Activated naive CD4-positive, alpha-beta T cell treated with Interleukin-2 at 50 U/mL for 16 hours (primary cell): Measurements from ENCODE around the gene TP53TG3.
"Not testable (repeated sequence)": the region's sequence is repeated elsewhere in the genome, so short reads cannot be mapped to it uniquely, and the experiment has no call there.

Experiments
- DNase-seq: peaks from one replicate; pipeline ENCODE4 v3.0.0-alpha.2; 2020

TP53TG3 gene, protein sequence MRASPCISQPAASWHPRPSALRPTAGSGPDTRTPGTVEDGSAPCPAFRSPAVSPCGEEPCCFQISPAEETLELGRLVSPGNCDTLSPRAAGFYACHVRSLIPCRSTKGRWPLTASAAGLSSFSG

DNA sequence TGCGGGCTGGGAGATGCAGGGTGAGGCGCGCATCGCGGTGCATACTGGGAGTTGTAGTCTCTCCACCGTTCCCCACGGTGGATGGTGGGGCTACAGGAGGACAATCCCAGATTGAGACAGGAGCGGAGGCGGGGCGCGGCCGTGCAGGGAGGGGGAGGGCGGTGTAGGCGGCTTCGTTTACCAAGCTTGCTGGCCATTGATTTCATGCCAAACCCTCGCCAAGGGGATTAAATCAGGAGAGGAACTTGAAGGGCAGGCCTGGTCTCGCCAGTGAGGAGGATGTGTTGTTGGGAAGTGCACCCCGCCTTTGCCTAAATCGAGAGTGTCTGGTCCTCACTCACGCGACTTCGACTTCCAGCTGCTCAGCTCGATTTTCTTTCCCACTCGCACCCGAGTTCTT is at the start of gene TP53TG3:
TSS of gene TP53TG3 (minus strand) at position 101 of the 400 bp plus-strand sequence. CDS start at position 33, 68 bp downstream.
- not testable (repeated sequence) for DNase-seq

DNA sequence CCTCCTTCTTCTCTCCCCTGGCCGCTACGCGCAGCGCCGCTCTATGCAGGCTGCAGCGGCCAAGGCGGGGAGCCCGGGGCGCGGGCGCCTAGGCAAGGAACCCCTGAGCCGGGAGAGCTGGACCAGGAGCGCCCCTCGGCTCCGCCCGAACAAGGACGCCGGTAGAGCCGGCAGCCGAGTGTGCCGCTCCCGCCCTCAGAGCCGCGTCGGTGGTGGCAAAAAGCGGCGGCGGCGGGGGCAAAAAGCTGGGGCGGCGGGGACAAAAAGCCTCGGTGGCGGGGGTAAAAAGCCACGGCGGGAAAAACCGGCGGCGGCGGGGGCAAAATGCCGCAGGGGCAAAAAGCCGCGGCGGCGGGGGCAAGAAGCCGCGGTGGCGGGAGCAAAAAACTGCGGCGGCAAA is 25.1 kb downstream of the TP53TG3 start:
- DNase-seq: not testable (repeated sequence)

DNA sequence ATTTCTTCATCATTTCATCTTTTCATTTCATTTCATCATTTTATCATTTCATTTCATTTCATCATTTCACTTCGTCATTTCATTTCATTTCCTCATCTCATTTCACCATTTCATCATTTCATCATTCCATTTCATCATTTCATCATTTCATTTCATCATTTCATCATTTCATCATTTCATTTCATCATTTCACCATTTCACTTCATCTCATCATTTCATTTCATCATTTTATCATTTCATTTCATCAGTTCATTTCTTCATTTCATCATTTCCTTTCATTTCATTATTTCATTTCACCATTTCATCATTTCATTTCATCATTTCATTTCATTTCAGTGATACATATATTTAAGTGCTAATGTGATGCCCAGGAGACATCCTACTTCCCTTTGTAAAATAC is 28.4 kb downstream of the TP53TG3 start:
- DNase-seq: not testable (repeated sequence)

DNA sequence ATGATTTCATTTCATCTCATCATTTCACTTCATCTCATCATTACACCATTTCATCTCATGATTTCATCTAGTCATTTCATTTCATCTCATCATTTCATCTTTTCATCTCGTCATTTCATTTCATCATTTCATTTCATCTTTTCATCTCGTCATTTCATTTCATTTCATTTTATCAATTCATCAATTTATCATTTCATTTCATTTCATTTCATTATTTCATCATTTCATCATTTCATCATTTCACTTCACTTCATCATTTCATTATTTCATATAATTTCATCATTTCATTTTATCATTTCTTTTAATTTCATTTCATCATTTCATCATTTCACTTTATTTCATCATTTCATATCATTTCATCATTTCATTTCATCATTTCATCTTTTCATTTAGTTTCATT is 29.2 kb downstream of the TP53TG3 start:
- not testable (repeated sequence) for DNase-seq

DNA sequence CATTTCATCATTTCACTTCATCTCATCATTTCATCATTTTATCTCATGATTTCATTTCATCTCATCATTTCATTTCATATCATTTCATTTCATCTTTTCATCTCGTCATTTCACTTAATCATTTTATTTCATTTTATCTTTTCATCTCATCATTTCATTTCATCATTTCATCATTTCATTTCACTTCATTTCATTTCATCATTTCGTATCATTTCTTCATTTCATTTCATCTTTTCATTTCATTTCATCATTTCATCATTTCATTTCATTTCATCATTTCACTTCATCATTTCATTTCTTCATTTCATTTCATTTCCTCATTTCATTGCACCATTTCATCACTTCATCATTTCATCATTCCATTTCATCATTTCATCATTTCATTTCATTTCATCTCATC is 29.8 kb downstream of the TP53TG3 start:
- DNase-seq: not testable (repeated sequence)

DNA sequence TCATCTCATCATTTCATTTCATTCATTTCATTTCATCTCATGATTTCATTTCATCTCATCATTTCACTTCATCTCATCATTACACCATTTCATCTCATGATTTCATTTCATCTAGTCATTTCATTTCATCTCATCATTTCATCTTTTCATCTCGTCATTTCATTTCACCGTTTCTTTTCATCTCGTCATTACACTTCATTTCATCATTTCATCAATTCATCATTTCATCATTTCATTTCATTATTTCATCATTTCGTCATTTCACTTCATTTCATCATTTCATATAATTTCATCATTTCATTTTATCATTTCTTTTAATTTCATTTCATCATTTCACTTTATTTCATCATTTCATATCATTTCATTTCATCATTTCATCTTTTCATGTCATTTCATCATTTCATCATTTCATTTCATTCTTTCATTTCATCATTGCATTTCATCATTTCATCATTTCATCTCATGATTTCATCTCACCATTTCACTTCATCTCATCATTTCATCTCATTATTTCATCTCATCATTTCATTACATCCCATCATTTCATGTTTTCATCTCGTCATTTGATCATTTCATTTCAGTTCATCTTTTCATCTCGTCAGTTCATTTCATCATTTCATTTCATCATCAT is 30.6 kb downstream of the TP53TG3 start:
- DNase-seq: not testable (repeated sequence)

DNA sequence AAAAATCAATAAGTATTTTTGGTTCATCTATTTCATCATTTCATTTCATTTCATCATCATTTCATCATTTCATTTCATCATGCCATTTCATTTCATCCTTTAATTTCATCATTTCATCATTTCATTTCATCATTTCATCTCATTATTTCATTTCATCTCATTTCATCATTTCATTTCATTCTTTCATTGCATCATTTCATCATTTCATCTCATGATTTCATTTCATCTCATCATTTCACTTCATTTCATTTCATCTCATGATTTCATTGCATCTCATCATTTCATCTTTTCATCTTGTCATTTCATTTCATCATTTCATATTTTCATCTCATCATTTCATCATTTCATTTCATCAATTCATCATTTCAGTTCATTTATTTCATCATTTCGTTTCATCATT is 31.2 kb downstream of the TP53TG3 start:
- not testable (repeated sequence) for DNase-seq

DNA sequence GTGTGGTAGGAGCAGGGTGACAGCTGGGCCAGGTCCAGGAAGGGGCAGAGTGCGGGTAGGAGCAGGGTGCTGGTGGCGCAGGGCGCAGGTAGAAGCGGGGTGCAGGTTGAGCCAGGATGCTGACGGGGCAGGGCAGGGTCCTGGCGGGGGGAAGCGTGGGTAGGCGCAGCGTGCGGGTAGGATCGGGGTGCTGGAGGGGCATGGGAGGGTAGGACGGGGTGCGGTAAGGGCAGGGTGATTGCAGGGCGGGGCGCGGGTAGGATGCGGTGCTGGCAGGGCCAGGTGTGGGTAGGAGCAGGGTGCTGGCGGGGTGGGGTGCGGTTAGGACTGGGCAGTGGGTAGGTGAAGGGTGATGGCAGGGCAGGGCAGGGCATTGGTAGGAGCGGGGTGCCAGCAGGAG is 38.4 kb downstream of the TP53TG3 start:
- not testable (repeated sequence) for DNase-seq

DNA sequence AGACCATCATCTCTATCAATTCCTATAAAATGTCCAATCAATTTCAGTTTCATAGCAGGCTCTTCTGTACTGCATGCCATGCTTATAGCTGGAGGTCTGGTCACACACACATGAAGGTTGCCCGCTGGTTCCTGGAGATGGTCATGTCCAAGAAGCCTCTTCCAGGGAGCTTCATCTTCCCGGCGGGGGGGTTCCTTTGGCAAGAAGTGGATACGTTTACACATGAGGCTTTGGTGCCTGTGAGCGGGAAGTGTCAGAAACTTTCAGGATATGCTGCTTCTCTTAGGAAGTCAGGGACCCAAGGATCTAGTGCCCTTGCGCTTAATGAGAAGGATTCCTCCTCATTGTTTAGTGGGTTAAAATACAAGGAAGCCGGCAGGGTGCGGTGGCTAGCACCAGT is 43.9 kb downstream of the TP53TG3 start:
- DNase-seq: not testable (repeated sequence)
